Measurements from ENCODE around the gene MAP1LC3B. TPM values are rescaled to one million over a fixed set of nuclear protein-coding genes. Genes with fewer than 3 reads are reported as not detected.

MAP1LC3B gene
- total RNA-seq, 2 experiments from 2014 or later: 50.5 to 55.4 TPM

- no peak for DNase-seq
- Mint-ChIP-seq H3K27ac (no peak overlapping the region), H3K36me3 (ENCODE audit: low read depth) (no peaks in the 10 kb centered on the region), H3K4me1 (peaks cover 15% of the 10 kb centered on the region), H3K9me3 (no peaks in the 10 kb centered on the region), H3K4me3 (no peak overlapping the region), H3K27me3 (peaks cover 4% of the 10 kb centered on the region)
- ChIA-PET CTCF (interaction anchor here (0.6 to 1.9 kb wide), 4 partner anchors 8 to 14 kb away, joined by 3 to 7 read pairs (median 3); no protein-coding TSS in a partner anchor), POLR2A (interaction anchor here (0.6 kb wide), 1 partner anchor 261 kb away, joined by 3 read pairs; no protein-coding TSS in a partner anchor)
These were observed 44.4 kb downstream of the MAP1LC3B start for GRCh38 chr16:87436225-87437172.

- Mint-ChIP-seq H3K9me3 (no peaks in the 10 kb centered on the region), H3K4me1 (peaks cover 15% of the 10 kb centered on the region), H3K27ac (no peak overlapping the region), H3K36me3 (ENCODE audit: low read depth) (no peaks in the 10 kb centered on the region), H3K27me3 (peaks cover 4% of the 10 kb centered on the region), H3K4me3 (no peak overlapping the region)
- ChIA-PET POLR2A (no interaction called here), CTCF (interaction anchor here (0.6 to 1.9 kb wide), 2 partner anchors 13 to 314 kb away, joined by 3 to 7 read pairs; no protein-coding TSS in a partner anchor)
- DNase-seq: no peak
These were observed 45.2 kb downstream of the MAP1LC3B start for GRCh38 chr16:87437327-87437726.

GRCh38 chr16:87437911-87438610, 45.9 kb downstream of the MAP1LC3B start:
- Mint-ChIP-seq H3K36me3 (ENCODE audit: low read depth) (peaks cover 1% of the 10 kb centered on the region), H3K27me3 (peaks cover 4% of the 10 kb centered on the region)
- POLR2A ChIA-PET: no interaction called here

GRCh38 chr16:87438611-87438985, 46.5 kb downstream of the MAP1LC3B start:
- DNase-seq: no peak
- Mint-ChIP-seq H3K36me3 (ENCODE audit: low read depth) (peaks cover 1% of the 10 kb centered on the region), H3K27ac (no peak overlapping the region), H3K4me1 (peaks cover 15% of the 10 kb centered on the region), H3K9me3 (no peaks in the 10 kb centered on the region), H3K27me3 (peaks cover 4% of the 10 kb centered on the region), H3K4me3 (no peak overlapping the region)
- POLR2A ChIA-PET: no interaction called here
- CTCF ChIA-PET: no interaction called here

More at GRCh38 chr16:87437911-87438610, 45.9 kb downstream of the MAP1LC3B start:
- Mint-ChIP-seq H3K27ac (no peak overlapping the region), H3K4me3 (no peak overlapping the region), H3K9me3 (no peaks in the 10 kb centered on the region), H3K4me1 (peaks cover 15% of the 10 kb centered on the region)
- CTCF ChIA-PET: interaction anchor here (0.6 kb wide), 1 partner anchor 314 kb away, joined by 3 read pairs; no protein-coding TSS in a partner anchor
- DNase-seq: no peak

GRCh38 chr16:87439926-87440325, 47.8 kb downstream of the MAP1LC3B start:
- Mint-ChIP-seq H3K4me3 (no peak overlapping the region), H3K27me3 (peaks cover 4% of the 10 kb centered on the region), H3K9me3 (no peaks in the 10 kb centered on the region), H3K27ac (no peak overlapping the region), H3K4me1 (peaks cover 15% of the 10 kb centered on the region), H3K36me3 (ENCODE audit: low read depth) (peaks cover 4% of the 10 kb centered on the region)
- ChIA-PET CTCF (no interaction called here), POLR2A (no interaction called here)
- DNase-seq: no peak

- Mint-ChIP-seq H3K27ac (no peak overlapping the region), H3K27me3 (no peaks in the 10 kb centered on the region), H3K36me3 (ENCODE audit: low read depth) (peaks cover 6% of the 10 kb centered on the region), H3K4me3 (no peak overlapping the region), H3K4me1 (peaks cover under 1% of the 10 kb centered on the region), H3K9me3 (no peaks in the 10 kb centered on the region)
- no peak for DNase-seq
- CTCF ChIA-PET: no interaction called here
- POLR2A ChIA-PET: no interaction called here
These were observed 49.9 kb downstream of the MAP1LC3B start for GRCh38 chr16:87441886-87442580.

- no peaks in the 10 kb centered on the region for H3K27me3 Mint-ChIP-seq
- H3K4me3 Mint-ChIP-seq: no peak overlapping the region
- POLR2A ChIA-PET: interaction anchor here (0.7 kb wide), 1 partner anchor 10 kb away, joined by 3 read pairs; no protein-coding TSS in a partner anchor
- H3K9me3 Mint-ChIP-seq: no peaks in the 10 kb centered on the region
- H3K27ac Mint-ChIP-seq: no peak overlapping the region
- no peak for DNase-seq
- H3K36me3 Mint-ChIP-seq (ENCODE audit: low read depth): peaks cover 6% of the 10 kb centered on the region
- CTCF ChIA-PET: no interaction called here
- no peaks in the 10 kb centered on the region for H3K4me1 Mint-ChIP-seq
These were observed 50.4 kb downstream of the MAP1LC3B start for GRCh38 chr16:87442581-87442966.

GRCh38 chr16:87443016-87443415, 50.9 kb downstream of the MAP1LC3B start:
- DNase-seq: no peak
- H3K36me3 Mint-ChIP-seq (ENCODE audit: low read depth): peaks cover 9% of the 10 kb centered on the region
- no peak overlapping the region for H3K4me3 Mint-ChIP-seq
- H3K4me1 Mint-ChIP-seq: no peaks in the 10 kb centered on the region
- ChIA-PET CTCF (interaction anchor here (1.0 kb wide), 1 partner anchor 111 kb away, joined by 3 read pairs; no protein-coding TSS in a partner anchor), POLR2A (interaction anchor here (0.7 kb wide), 1 partner anchor 11 kb away, joined by 3 read pairs; no protein-coding TSS in a partner anchor)
- H3K9me3 Mint-ChIP-seq: no peaks in the 10 kb centered on the region
- no peak overlapping the region for H3K27ac Mint-ChIP-seq
- H3K27me3 Mint-ChIP-seq: no peaks in the 10 kb centered on the region

- H3K27me3 Mint-ChIP-seq: no peaks in the 10 kb centered on the region
- H3K36me3 Mint-ChIP-seq (ENCODE audit: low read depth): peaks cover 9% of the 10 kb centered on the region
- no peaks in the 10 kb centered on the region for H3K4me1 Mint-ChIP-seq
- H3K27ac Mint-ChIP-seq: no peak overlapping the region
- H3K9me3 Mint-ChIP-seq: no peaks in the 10 kb centered on the region
- no peak for DNase-seq
- ChIA-PET CTCF (interaction anchor here (1.0 to 1.4 kb wide), 2 partner anchors 11 to 112 kb away, joined by 3 to 4 read pairs; no protein-coding TSS in a partner anchor), POLR2A (no interaction called here)
- no peak overlapping the region for H3K4me3 Mint-ChIP-seq
These were observed 51.8 kb downstream of the MAP1LC3B start for GRCh38 chr16:87443964-87444363.

- no peaks in the 10 kb centered on the region for H3K27me3 Mint-ChIP-seq
- no peak overlapping the region for H3K4me3 Mint-ChIP-seq
- no peak for DNase-seq
- no peaks in the 10 kb centered on the region for H3K4me1 Mint-ChIP-seq
- no peak overlapping the region for H3K27ac Mint-ChIP-seq
- H3K36me3 Mint-ChIP-seq (ENCODE audit: low read depth): peaks cover 9% of the 10 kb centered on the region
- no peaks in the 10 kb centered on the region for H3K9me3 Mint-ChIP-seq
- ChIA-PET CTCF (interaction anchor here (1.4 kb wide), 1 partner anchor 18 kb away, joined by 4 read pairs; no protein-coding TSS in a partner anchor), POLR2A (no interaction called here)
These were observed 53.4 kb downstream of the MAP1LC3B start for GRCh38 chr16:87445486-87445885.

GRCh38 chr16:87446479-87446878, 54.3 kb downstream of the MAP1LC3B start:
- no peaks in the 10 kb centered on the region for H3K9me3 Mint-ChIP-seq
- peaks cover 9% of the 10 kb centered on the region for H3K36me3 Mint-ChIP-seq (ENCODE audit: low read depth)
- H3K27me3 Mint-ChIP-seq: no peaks in the 10 kb centered on the region
- H3K4me3 Mint-ChIP-seq: no peak overlapping the region
- H3K4me1 Mint-ChIP-seq: no peaks in the 10 kb centered on the region
- DNase-seq: no peak
- POLR2A ChIA-PET: no interaction called here
- no peak overlapping the region for H3K27ac Mint-ChIP-seq
- CTCF ChIA-PET: interaction anchor here (0.6 to 1.4 kb wide), 2 partner anchors 10 to 17 kb away, joined by 3 to 4 read pairs; no protein-coding TSS in a partner anchor

- no peak for DNase-seq
- Mint-ChIP-seq H3K4me3 (no peak overlapping the region), H3K27ac (no peak overlapping the region), H3K27me3 (no peaks in the 10 kb centered on the region), H3K4me1 (no peaks in the 10 kb centered on the region), H3K9me3 (no peaks in the 10 kb centered on the region), H3K36me3 (ENCODE audit: low read depth) (peaks cover 9% of the 10 kb centered on the region)
- CTCF ChIA-PET: interaction anchor here (0.6 kb wide), 1 partner anchor 648 kb away, joined by 3 read pairs; no protein-coding TSS in a partner anchor
- POLR2A ChIA-PET: no interaction called here
These were observed 55.2 kb downstream of the MAP1LC3B start for GRCh38 chr16:87447323-87447722.
